Measurements from ENCODE around the gene FAM174C. TPM values are rescaled to one million over a fixed set of nuclear protein-coding genes. Genes with fewer than 3 reads are reported as not detected.

FAM174C gene
- total and polyA plus RNA-seq, 8 donors = 10.6 to 58.7 (median 19.4) TPM

- Histone ChIP-seq H3K4me3 (peak overlapping the region; percentile 71 to 99), H3K9me3 (no peaks in the 10 kb centered on the region), H3K27me3 (no peaks in the 10 kb centered on the region), H3K4me1 (peaks cover 24 to 57% of the 10 kb centered on the region in 2 donors), H3K36me3 (peaks cover 0 to 28% of the 10 kb centered on the region in 2 donors), H3K27ac (peak overlapping the region; percentile 98 to 99)
- DNase-seq (peak in 3 of 4 donors; percentile 86 to 95 (median 88)), ATAC-seq (peak; percentile 10)
- intact Hi-C loops (cut with DNase I) = no loop called here
- TF ChIP-seq CTCF (IDR thresholded peaks at IDR 0.05) = peak; percentile 75 to 79
Observed at GRCh38 chr19:1248786-1249297, 26.5 kb upstream of the FAM174C start.

- no peak for TF ChIP-seq CTCF (IDR thresholded peaks at IDR 0.05)
- peaks cover 0 to 34% of the 10 kb centered on the region in 2 donors for H3K36me3 ChIP-seq
- DNase-seq (peak; percentile 93 to 98 (median 96)), ATAC-seq (peak; percentile 18)
- peaks cover 22 to 57% of the 10 kb centered on the region in 2 donors for H3K4me1 ChIP-seq
- no peaks in the 10 kb centered on the region for H3K9me3 ChIP-seq
- H3K27ac ChIP-seq = peak overlapping the region; percentile 98 to 99
- H3K27me3 ChIP-seq = no peaks in the 10 kb centered on the region
- intact Hi-C loops (cut with DNase I) = no loop called here
- H3K4me3 ChIP-seq = peak overlapping the region; percentile 78 to 99
Observed at GRCh38 chr19:1249298-1249989, 25.9 kb upstream of the FAM174C start.

GRCh38 chr19:1249990-1250436, 25.3 kb upstream of the FAM174C start:
- peak overlapping the region; percentile 97 to 99 for H3K27ac ChIP-seq
- H3K27me3 ChIP-seq = no peaks in the 10 kb centered on the region
- no peak for TF ChIP-seq CTCF (IDR thresholded peaks at IDR 0.05)
- H3K4me3 ChIP-seq = peak overlapping the region; percentile 78 to 99
- H3K9me3 ChIP-seq = no peaks in the 10 kb centered on the region
- intact Hi-C loops (cut with DNase I) = no loop called here
- peaks cover under 1 to 39% of the 10 kb centered on the region in 2 donors for H3K36me3 ChIP-seq
- peaks cover 17 to 57% of the 10 kb centered on the region in 2 donors for H3K4me1 ChIP-seq
- ATAC-seq (no peak), DNase-seq (no peak)

- intact Hi-C loops (cut with DNase I) = no loop called here
- Histone ChIP-seq H3K4me1 (peaks cover 15 to 57% of the 10 kb centered on the region in 2 donors), H3K36me3 (peaks cover 7 to 46% of the 10 kb centered on the region in 2 donors)
Observed at GRCh38 chr19:1250437-1251260, 24.7 kb upstream of the FAM174C start.

More at GRCh38 chr19:1250437-1251260, 24.7 kb upstream of the FAM174C start:
- Histone ChIP-seq H3K27me3 (no peaks in the 10 kb centered on the region), H3K4me3 (peak overlapping the region; percentile 78 to 99), H3K9me3 (no peaks in the 10 kb centered on the region), H3K27ac (peak overlapping the region; percentile 97 to 99)
- DNase-seq (peak in 2 of 4 donors; percentile 60 to 84), ATAC-seq (no peak)
- TF ChIP-seq CTCF (IDR thresholded peaks at IDR 0.05) = no peak

Data from left lung (tissue), 10 donors.